ENCODE data around the gene ZDHHC7. TPM values are rescaled to one million over a fixed set of nuclear protein-coding genes. Genes with fewer than 3 reads are reported as not detected.

The ZDHHC7 gene
- total RNA-seq, 6 donors from 2014 or later, result 77.4 to 112 (median 92.7) TPM

DNA sequence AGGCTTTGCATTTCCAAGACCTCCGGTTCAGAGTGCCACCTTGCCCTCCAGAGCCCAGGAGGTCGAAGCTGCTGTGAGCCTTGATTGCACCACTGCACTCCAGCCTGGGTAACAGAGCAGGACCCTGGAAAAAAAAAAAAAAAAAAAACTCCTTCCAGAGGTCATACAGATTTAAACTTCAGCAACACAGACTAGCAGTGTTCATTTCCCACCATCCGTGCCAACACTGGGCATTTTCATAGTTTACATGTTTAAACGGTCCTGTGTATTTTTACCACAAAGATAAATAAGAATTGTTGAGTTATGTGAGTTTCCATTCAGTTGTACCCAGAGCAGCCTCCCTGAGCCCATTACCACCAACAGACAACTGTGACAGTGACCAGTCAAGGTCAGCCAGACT lies 50.4 kb downstream of the ZDHHC7 start:
- Histone ChIP-seq H3K36me3 (no peaks in the 10 kb centered on the region), H3K27me3 (no peaks in the 10 kb centered on the region), H3K4me3 (no peak overlapping the region), H3K9me3 (no peaks in the 10 kb centered on the region), H3K4me1 (no peaks in the 10 kb centered on the region), H3K27ac (no peak overlapping the region)
- no peak for DNase-seq
- no peak for ATAC-seq (ENCODE audit: low FRiP score in 2 of 2)
- TF ChIP-seq, protein P1, sequence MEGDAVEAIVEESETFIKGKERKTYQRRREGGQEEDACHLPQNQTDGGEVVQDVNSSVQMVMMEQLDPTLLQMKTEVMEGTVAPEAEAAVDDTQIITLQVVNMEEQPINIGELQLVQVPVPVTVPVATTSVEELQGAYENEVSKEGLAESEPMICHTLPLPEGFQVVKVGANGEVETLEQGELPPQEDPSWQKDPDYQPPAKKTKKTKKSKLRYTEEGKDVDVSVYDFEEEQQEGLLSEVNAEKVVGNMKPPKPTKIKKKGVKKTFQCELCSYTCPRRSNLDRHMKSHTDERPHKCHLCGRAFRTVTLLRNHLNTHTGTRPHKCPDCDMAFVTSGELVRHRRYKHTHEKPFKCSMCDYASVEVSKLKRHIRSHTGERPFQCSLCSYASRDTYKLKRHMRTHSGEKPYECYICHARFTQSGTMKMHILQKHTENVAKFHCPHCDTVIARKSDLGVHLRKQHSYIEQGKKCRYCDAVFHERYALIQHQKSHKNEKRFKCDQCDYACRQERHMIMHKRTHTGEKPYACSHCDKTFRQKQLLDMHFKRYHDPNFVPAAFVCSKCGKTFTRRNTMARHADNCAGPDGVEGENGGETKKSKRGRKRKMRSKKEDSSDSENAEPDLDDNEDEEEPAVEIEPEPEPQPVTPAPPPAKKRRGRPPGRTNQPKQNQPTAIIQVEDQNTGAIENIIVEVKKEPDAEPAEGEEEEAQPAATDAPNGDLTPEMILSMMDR (IDR thresholded peaks at IDR 0.05), result no peak
- TF ChIP-seq POLR2A (IDR thresholded peaks at IDR 0.05) (no peak), EP300 (IDR thresholded peaks at IDR 0.05) (no peak), POLR2AphosphoS5 (IDR thresholded peaks at IDR 0.05) (no peak)
- WGBS, 2 donors, result 76 to 83% methylated on average over 4 of the region's 4 CpGs

DNA sequence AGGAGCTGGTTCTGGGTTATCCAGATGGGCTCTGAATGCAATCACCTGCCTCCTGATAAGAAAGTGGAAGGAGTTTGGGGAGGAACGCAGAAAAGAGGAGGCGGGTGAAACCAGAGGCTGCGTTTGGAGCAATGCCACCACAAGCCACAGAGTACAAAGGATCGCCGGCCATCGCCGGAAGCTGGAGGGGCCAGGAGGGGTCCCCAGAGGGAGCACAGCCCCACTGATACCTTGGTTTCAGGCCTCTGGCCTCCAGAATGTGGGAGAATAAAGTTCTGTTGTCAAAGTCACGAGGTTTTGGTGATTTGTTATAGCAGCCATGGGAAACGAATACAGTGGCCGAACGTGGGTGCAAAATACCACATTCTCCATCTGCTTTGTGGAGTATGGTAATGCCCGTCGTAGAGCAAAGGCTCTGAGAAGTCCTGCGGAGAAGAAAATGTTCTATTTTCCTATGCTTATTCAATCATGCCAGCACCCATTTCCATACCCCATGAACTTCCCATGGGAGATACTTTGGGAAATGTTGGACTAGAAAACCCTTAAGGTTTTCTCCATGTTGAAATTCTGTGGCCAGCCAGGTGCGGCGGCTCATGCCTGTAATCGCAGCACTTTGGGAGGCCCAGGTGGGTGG lies 51.4 kb downstream of the ZDHHC7 start:
- no peak for DNase-seq
- Histone ChIP-seq H3K4me1 (no peaks in the 10 kb centered on the region), H3K27ac (no peak overlapping the region), H3K4me3 (no peak overlapping the region), H3K27me3 (no peaks in the 10 kb centered on the region), H3K9me3 (no peaks in the 10 kb centered on the region), H3K36me3 (no peaks in the 10 kb centered on the region)
- WGBS, 2 donors, result 78 to 80% methylated on average over 17 of the region's 17 CpGs
- no peak for ATAC-seq (ENCODE audit: low FRiP score in 2 of 2)
- TF ChIP-seq POLR2AphosphoS5 (IDR thresholded peaks at IDR 0.05), result no peak
- TF ChIP-seq EP300 (IDR thresholded peaks at IDR 0.05), result no peak
- TF ChIP-seq POLR2A (IDR thresholded peaks at IDR 0.05), result no peak
- TF ChIP-seq, protein P1 (IDR thresholded peaks at IDR 0.05), result no peak

DNA sequence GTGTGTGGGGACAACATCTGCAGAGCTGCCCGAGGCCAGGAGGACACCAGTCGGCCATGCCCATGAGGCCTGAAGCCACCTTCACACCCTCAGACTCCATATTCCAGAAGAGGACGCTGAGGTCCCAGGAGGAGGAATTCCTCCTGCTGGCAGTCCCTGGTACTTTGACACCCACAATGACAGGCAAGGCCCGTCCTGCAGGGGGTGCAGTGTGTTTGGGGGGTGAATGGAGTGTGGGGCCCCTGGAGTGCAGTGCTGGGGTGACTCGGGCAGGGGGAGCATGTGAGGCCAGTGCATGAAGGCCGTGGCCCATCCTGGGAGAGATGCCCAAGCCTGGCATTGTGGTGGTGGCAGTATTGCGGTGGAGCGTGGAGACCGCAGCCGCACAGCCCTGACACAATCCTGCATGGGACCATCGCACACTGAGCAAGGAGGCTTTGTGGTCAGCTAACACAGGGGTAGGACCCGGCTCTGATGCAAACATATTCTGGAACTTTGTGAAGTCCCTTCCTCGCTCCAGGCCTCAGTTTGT lies 52.2 kb downstream of the ZDHHC7 start:
- 89 to 92% methylated on average over 9 to 13 of the region's 13 CpGs for WGBS, 2 donors
- no peak for DNase-seq

DNA sequence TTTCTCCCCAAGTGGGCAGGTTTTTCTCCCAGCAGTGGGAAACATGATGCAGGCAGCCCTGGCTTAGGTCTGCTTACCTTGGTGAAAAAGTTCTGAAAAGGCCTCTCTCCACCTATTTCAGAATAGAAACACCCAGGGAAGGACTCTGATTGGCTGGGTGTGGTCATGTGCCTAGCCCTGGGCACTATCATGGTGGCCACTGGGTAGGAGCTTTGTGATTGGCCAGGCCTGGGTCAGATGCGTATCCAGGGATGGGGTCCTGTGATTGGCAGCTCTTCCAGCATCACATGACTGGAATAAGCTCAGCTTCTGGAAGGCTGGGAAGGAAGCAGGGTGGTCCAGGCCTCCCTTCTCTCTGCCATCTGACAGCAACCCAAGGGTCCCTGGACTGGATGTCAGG lies 53.5 kb downstream of the ZDHHC7 start:
- TF ChIP-seq EP300 (IDR thresholded peaks at IDR 0.05) (no peak), POLR2A (IDR thresholded peaks at IDR 0.05) (no peak), POLR2AphosphoS5 (IDR thresholded peaks at IDR 0.05) (no peak)
- TF ChIP-seq, protein P1 (IDR thresholded peaks at IDR 0.05), result no peak
- no peaks in the 10 kb centered on the region for H3K27me3 ChIP-seq
- H3K27ac ChIP-seq, result no peak overlapping the region
- no peaks in the 10 kb centered on the region for H3K9me3 ChIP-seq
- DNase-seq (no peak), ATAC-seq (ENCODE audit: low FRiP score in 2 of 2) (no peak)
- no peak overlapping the region for H3K4me3 ChIP-seq
- peaks cover 3 to 7% (median 6%) of the 10 kb centered on the region in 4 donors for H3K4me1 ChIP-seq
- H3K36me3 ChIP-seq, result no peaks in the 10 kb centered on the region
- WGBS, 2 donors, result 79 to 100% methylated on average over 1 of the region's 1 CpG

More for the DNA sequence above, 52.2 kb downstream of the ZDHHC7 start:
- no peak for ATAC-seq (ENCODE audit: low FRiP score in 2 of 2)
- H3K36me3 ChIP-seq, result no peaks in the 10 kb centered on the region
- no peaks in the 10 kb centered on the region for H3K9me3 ChIP-seq
- H3K4me3 ChIP-seq, result no peak overlapping the region
- TF ChIP-seq, protein P1 (IDR thresholded peaks at IDR 0.05), result peak in 1 of 6 experiments; percentile 24
- no peak for TF ChIP-seq EP300 (IDR thresholded peaks at IDR 0.05)
- H3K4me1 ChIP-seq, result no peaks in the 10 kb centered on the region
- H3K27ac ChIP-seq, result no peak overlapping the region
- H3K27me3 ChIP-seq, result no peaks in the 10 kb centered on the region

DNA sequence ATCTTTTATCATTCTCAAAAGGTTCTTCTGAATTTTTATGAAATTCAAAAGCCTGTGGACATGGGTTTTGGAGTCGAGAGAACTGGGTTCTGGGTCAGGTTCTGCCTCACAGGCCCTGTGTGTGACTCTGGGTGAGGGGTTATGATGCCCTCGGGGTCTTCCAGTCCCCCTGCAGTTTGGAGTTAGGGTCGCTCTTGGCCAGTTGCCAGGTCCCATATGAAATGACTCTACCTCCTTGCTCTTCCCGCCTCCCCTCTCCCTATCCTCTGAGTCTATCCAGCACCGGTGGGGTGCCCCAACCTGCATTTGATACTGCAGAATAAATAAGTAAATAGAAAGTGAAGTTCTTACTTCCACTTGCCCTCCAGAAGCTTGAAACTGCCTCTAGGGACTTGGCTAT lies 54.1 kb downstream of the ZDHHC7 start:
- DNase-seq, result no peak
- Histone ChIP-seq H3K4me1 (peaks cover 9 to 13% (median 11%) of the 10 kb centered on the region in 4 donors), H3K27ac (no peak overlapping the region), H3K4me3 (no peak overlapping the region), H3K9me3 (no peaks in the 10 kb centered on the region), H3K27me3 (no peaks in the 10 kb centered on the region), H3K36me3 (no peaks in the 10 kb centered on the region)
- TF ChIP-seq, protein P1 (IDR thresholded peaks at IDR 0.05), result no peak
- TF ChIP-seq EP300 (IDR thresholded peaks at IDR 0.05) (no peak), POLR2AphosphoS5 (IDR thresholded peaks at IDR 0.05) (no peak), POLR2A (IDR thresholded peaks at IDR 0.05) (no peak)
- 89 to 90% methylated on average over 5 of the region's 5 CpGs for WGBS, 2 donors
- ATAC-seq (ENCODE audit: low FRiP score in 2 of 2), result no peak

Measured in upper lobe of left lung (tissue), 6 donors.